IMR-90 (cell line): Measurements from ENCODE around the gene DYRK3.
A peak's percentile ranks its signal among the peaks of the same experiment; 100 is the strongest.

Source experiments
- CHD1 ChIP-seq: IDR thresholded peaks from 2 replicates; pipeline ENCODE4 v1.6.1; 2012; ENCODE audit warnings: low read depth, low read length, improper control_type of control experiment
- MXI1 ChIP-seq: IDR thresholded peaks from 2 replicates; pipeline ENCODE4 v1.6.1; 2012; ENCODE audit warnings: low read depth, mild to moderate bottlenecking, low read length, moderate library complexity, borderline replicate concordance
- POLR2A ChIP-seq: IDR thresholded peaks from 2 replicates; pipeline ENCODE4 v1.6.1; 2012; ENCODE audit warnings: mild to moderate bottlenecking, low read depth, low read length
- TF ChIP-seq, protein P1 (sequence below): conservative IDR thresholded peaks from 2 replicates; pipeline ENCODE4 v1.5.1; 2012; ENCODE audit warnings: mild to moderate bottlenecking, low read depth, low read length, improper control_type of control experiment

GRCh38 chr1:206687915-206688442 lies 52.6 kb downstream of the DYRK3 start:
- TF ChIP-seq CHD1 (0 out of 2 replicates have a peak, but pooled peaks have one; percentile 25), MXI1 (no peak; the same call in 1 of the 2 replicates), POLR2A (no peak)
- TF ChIP-seq, protein P1, sequence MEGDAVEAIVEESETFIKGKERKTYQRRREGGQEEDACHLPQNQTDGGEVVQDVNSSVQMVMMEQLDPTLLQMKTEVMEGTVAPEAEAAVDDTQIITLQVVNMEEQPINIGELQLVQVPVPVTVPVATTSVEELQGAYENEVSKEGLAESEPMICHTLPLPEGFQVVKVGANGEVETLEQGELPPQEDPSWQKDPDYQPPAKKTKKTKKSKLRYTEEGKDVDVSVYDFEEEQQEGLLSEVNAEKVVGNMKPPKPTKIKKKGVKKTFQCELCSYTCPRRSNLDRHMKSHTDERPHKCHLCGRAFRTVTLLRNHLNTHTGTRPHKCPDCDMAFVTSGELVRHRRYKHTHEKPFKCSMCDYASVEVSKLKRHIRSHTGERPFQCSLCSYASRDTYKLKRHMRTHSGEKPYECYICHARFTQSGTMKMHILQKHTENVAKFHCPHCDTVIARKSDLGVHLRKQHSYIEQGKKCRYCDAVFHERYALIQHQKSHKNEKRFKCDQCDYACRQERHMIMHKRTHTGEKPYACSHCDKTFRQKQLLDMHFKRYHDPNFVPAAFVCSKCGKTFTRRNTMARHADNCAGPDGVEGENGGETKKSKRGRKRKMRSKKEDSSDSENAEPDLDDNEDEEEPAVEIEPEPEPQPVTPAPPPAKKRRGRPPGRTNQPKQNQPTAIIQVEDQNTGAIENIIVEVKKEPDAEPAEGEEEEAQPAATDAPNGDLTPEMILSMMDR = no peak
